ENCODE results near the gene CLCN7. TPM values are rescaled to one million over a fixed set of nuclear protein-coding genes. Genes with fewer than 3 reads are reported as not detected.

Gene CLCN7
- total and polyA plus RNA-seq, 2 of the 8 experiments (the other 6 are each of a cell fraction or from before 2014, with no cell fraction given), result 38.6 to 81.5 TPM

DNA sequence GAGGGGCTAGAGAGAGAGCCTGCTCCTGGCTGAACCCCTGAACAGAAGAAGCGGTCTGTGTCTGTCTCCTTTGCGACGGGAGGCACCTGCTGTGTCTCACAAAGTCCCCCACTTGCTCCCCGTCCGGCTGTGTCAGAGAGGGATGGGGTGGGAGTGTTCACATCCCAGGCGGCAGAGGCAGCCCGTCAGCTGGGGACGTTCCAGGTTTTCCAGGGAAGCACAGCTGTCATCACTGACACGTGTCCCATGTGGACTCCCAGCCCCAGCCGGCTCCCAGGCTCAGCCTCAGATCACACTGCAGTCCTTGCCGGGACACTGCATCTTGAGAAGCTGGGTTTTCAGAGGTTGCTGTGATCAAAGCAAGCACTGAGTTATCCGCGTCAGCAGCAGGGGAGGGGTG lies 19.9 kb upstream of the CLCN7 start:
- no peak overlapping the region for H3K4ac ChIP-seq (replicated peaks; ENCODE audit: insufficient read length, low read depth, low read length)
- no peak overlapping the region for H3K14ac ChIP-seq (ENCODE audit: insufficient read length)
- no peak overlapping the region for H2AK5ac ChIP-seq (ENCODE audit: low read depth, low read length)
- H2BK15ac ChIP-seq (ENCODE audit: low read length), result no peak overlapping the region
- no peaks in the 10 kb centered on the region for H3K9me3 ChIP-seq (ENCODE audit: insufficient read depth in 2 of 2, low read depth in 1 of 2, low read length in 1 of 2)
- H3K4me1 ChIP-seq (replicated peaks in 1 of 4; ENCODE audit: control insufficient read depth in 3 of 4, insufficient read depth in 4 of 4, low read length in 3 of 4), result peaks cover 0 to 8% (median 5%) of the 10 kb centered on the region in 4 experiments; a peak in 4 of 7 replicates
- H3K4me3 ChIP-seq (ENCODE audit: extremely low read depth in 1 of 4, insufficient read depth in 2 of 4, low read depth in 3 of 4, low read length in 4 of 4), result peak overlapping the region in 1 of 4 experiments; percentile 90; a peak in 1 of 8 replicates
- H3K36me3 ChIP-seq (ENCODE audit: control insufficient read depth in 2 of 4, insufficient read depth in 4 of 4, low read length in 3 of 4), result peaks cover 11 to 41% (median 20%) of the 10 kb centered on the region in 4 experiments
- no peak overlapping the region for H2BK120ac ChIP-seq (replicated peaks; ENCODE audit: low read depth, low read length)
- H3K56ac ChIP-seq (replicated peaks; ENCODE audit: insufficient read length, low read depth, low read length), result no peak overlapping the region
- no peak for DNase-seq (ENCODE audit: low read depth in 1 of 2, low spot score in 2 of 2)
- H3K18ac ChIP-seq (ENCODE audit: extremely low read depth, low read length), result no peak overlapping the region
- no peak overlapping the region for H2AFZ ChIP-seq (ENCODE audit: low read length)
- H3K4me2 ChIP-seq (ENCODE audit: insufficient read depth in 1 of 2, low read depth in 2 of 2, low read length in 2 of 2), result peak overlapping the region; percentile 88 to 90; a peak in 2 of 4 replicates
- H4K91ac ChIP-seq (replicated peaks; ENCODE audit: insufficient read length, low read length), result no peak overlapping the region
- 94% methylated on average over 13 of the region's 13 CpGs; no CpG with 5 or more reads in 1 of the 2 experiments for WGBS, 2 experiments (ENCODE audit: extremely low coverage in 1 of 2, insufficient coverage in 1 of 2, insufficient read length in 1 of 2, insufficient replicate concordance in 2 of 2, low coverage in 1 of 2, low lambda C conversion rate in 2 of 2, missing lambda C conversion rate in 1 of 2)
- H3K23me2 ChIP-seq (ENCODE audit: low read depth, low read length), result peaks cover 9% of the 10 kb centered on the region
- H2BK12ac ChIP-seq (ENCODE audit: low read depth, low read length), result no peak overlapping the region
- H2BK20ac ChIP-seq (ENCODE audit: low read length), result no peak overlapping the region
- no peak overlapping the region for H2BK5ac ChIP-seq (ENCODE audit: low read depth, low read length)
- H4K8ac ChIP-seq (ENCODE audit: extremely low read depth, insufficient read depth, low read length), result peak overlapping the region; percentile 28; the same call in 1 of the 2 replicates
- TF ChIP-seq CTBP2 (IDR thresholded peaks at IDR 0.05; ENCODE audit: borderline replicate concordance, insufficient read depth, insufficient read length, low read length) (no peak), RAD21 (IDR thresholded peaks at IDR 0.05 in 1 of 2, conservative IDR thresholded peaks at IDR 0.05 in 1 of 2; ENCODE audit: low read depth in 2 of 2, low read length in 2 of 2) (no peak), KDM5A (IDR thresholded peaks at IDR 0.05; ENCODE audit: low read length) (no peak), BCL11A (IDR thresholded peaks at IDR 0.05; ENCODE audit: low read depth in 2 of 2, low read length in 2 of 2) (no peak)
- no peak overlapping the region for H3K27ac ChIP-seq (ENCODE audit: low read depth, low read length)
- ChIA-PET POLR2A (ENCODE audit: partially characterized antibody) (interaction anchor here (1.1 to 16.8 kb wide), 8 partner anchors 10 to 116 kb away, joined by 3 to 175 read pairs (median 6); no protein-coding TSS in a partner anchor), CTCF (ENCODE audit: partially characterized antibody) (interaction anchor here (0.6 to 2.2 kb wide), 6 partner anchors 13 to 64 kb away, joined by 3 to 7 read pairs (median 3); partner anchors contain the start of gene PERCC1)
- no peak overlapping the region for H4K5ac ChIP-seq (ENCODE audit: insufficient read length, low read depth, low read length)
- no peak overlapping the region for H3K23ac ChIP-seq (ENCODE audit: insufficient read length)
- H4K20me1 ChIP-seq (replicated peaks in 1 of 2; ENCODE audit: control insufficient read depth in 1 of 2, insufficient read depth in 2 of 2, low read length in 2 of 2), result peaks cover 3% of the 10 kb centered on the region in 2 experiments
- H3K79me1 ChIP-seq (ENCODE audit: low read depth, low read length), result peaks cover 3% of the 10 kb centered on the region
- no peak for FAIRE-seq
- no peaks in the 10 kb centered on the region for H3K27me3 ChIP-seq (replicated peaks in 1 of 4; ENCODE audit: control insufficient read depth in 3 of 4, extremely low read depth in 1 of 4, insufficient read depth in 3 of 4, low read length in 3 of 4)
- H3K9ac ChIP-seq (replicated peaks in 1 of 4; ENCODE audit: extremely low read depth in 1 of 4, low read depth in 3 of 4, low read length in 3 of 4), result no peak overlapping the region; a peak in 1 of 7 replicates
- H3K79me2 ChIP-seq (ENCODE audit: control insufficient read depth in 1 of 2, insufficient read depth in 2 of 2, low read length in 2 of 2), result peaks cover 0 to 12% of the 10 kb centered on the region in 2 experiments; a peak in 1 of 4 replicates
